Mesenchymal stem cell (in vitro differentiated cells and primary cell): ENCODE data around the gene TMEM95.

Experiments used
- DNase-seq: peaks from one replicate; pipeline ENCODE4 v3.0.0-alpha.2; 2013
- H2AFZ ChIP-seq: one replicate; pipeline ENCODE4 v1.6.1; 2013; ENCODE audit warnings: low read depth, mild to moderate bottlenecking, control low read depth, inconsistent platforms, low read length, moderate library complexity
- H2AK5ac ChIP-seq: 2 replicates; pipeline ENCODE4 v1.6.1; 2013; ENCODE audit warnings: low read length, moderate library complexity, mild to moderate bottlenecking, inconsistent platforms; ENCODE audit not compliant: severe bottlenecking
- H2BK120ac ChIP-seq: one replicate; pipeline ENCODE4 v1.6.1; 2013; ENCODE audit warnings: low read depth, mild to moderate bottlenecking, inconsistent platforms, low read length, moderate library complexity
- H2BK12ac ChIP-seq, 2 experiments: one replicate each; pipeline ENCODE4 v1.6.1; 2013; ENCODE audit warnings: inconsistent platforms in 2 of 2, low read length in 2 of 2, mild to moderate bottlenecking in 2 of 2, moderate library complexity in 2 of 2, control low read depth in 1 of 2
- H2BK15ac ChIP-seq: one replicate; pipeline ENCODE4 v1.6.1; 2013; ENCODE audit warnings: mild to moderate bottlenecking, low read depth, inconsistent platforms; ENCODE audit not compliant: poor library complexity, severe bottlenecking
- H2BK5ac ChIP-seq: 2 replicates; pipeline ENCODE4 v1.6.1; 2013; ENCODE audit warnings: low read depth, mild to moderate bottlenecking, low read length, control low read depth, inconsistent platforms; ENCODE audit not compliant: poor library complexity, severe bottlenecking
- H3K14ac ChIP-seq, 2 experiments: one replicate each; pipeline ENCODE4 v1.6.1; 2013; ENCODE audit warnings: inconsistent platforms in 2 of 2, low read length in 2 of 2, control low read depth in 1 of 2, mild to moderate bottlenecking in 1 of 2, moderate library complexity in 1 of 2
- H3K18ac ChIP-seq, 2 experiments: one replicate each; pipeline ENCODE4 v1.6.1; 2013; ENCODE audit warnings: inconsistent platforms in 2 of 2, low read length in 2 of 2, control low read depth in 1 of 2, low read depth in 1 of 2, mild to moderate bottlenecking in 1 of 2
- H3K23ac ChIP-seq, 2 experiments: one replicate each; pipeline ENCODE4 v1.6.1; 2013; ENCODE audit warnings: inconsistent platforms in 2 of 2, low read length in 2 of 2, mild to moderate bottlenecking in 2 of 2, moderate library complexity in 2 of 2, control low read depth in 1 of 2
- H3K27ac ChIP-seq: 2 replicates; pipeline ENCODE4 v1.5.1; 2013; ENCODE audit warnings: mild to moderate bottlenecking, moderate library complexity, low read length, control low read depth, inconsistent platforms; ENCODE audit not compliant: poor library complexity, severe bottlenecking
- H3K27me3 ChIP-seq, 2 experiments: 2 replicates each; pipeline versions ENCODE4 v1.6.1 to v1.7.0; 2013; ENCODE audit warnings: low read length in 2 of 2, mild to moderate bottlenecking in 2 of 2, moderate library complexity in 2 of 2, control low read depth in 1 of 2, inconsistent platforms in 1 of 2; ENCODE audit not compliant: control insufficient read depth in 1 of 2, insufficient read depth in 1 of 2
- H3K36me3 ChIP-seq, 2 experiments: 2 replicates each; pipeline versions ENCODE4 v1.6.1 to v1.7.0; 2013; ENCODE audit warnings: low read length in 2 of 2, control low read depth in 1 of 2, inconsistent platforms in 1 of 2, low read depth in 1 of 2, mild to moderate bottlenecking in 1 of 2; ENCODE audit not compliant: insufficient read depth in 2 of 2, control insufficient read depth in 1 of 2
- H3K4ac ChIP-seq, 2 experiments: one replicate each; pipeline ENCODE4 v1.6.1; 2013; ENCODE audit warnings: inconsistent platforms in 2 of 2, low read length in 2 of 2, mild to moderate bottlenecking in 2 of 2, moderate library complexity in 2 of 2, control low read depth in 1 of 2, low read depth in 1 of 2
- H3K4me1 ChIP-seq: 2 replicates; pipeline ENCODE4 v1.6.1; 2013; ENCODE audit warnings: low read depth, low read length, control low read depth; ENCODE audit not compliant: control insufficient read depth, insufficient read depth
- H3K4me2 ChIP-seq: 2 replicates; pipeline ENCODE4 v1.6.1; 2013; ENCODE audit warnings: low read length, mild to moderate bottlenecking, inconsistent platforms; ENCODE audit not compliant: poor library complexity, severe bottlenecking
- H3K4me3 ChIP-seq, 2 experiments: 2 replicates each; pipeline versions ENCODE4 v1.5.1 to v1.7.0; 2013; ENCODE audit warnings: low read length in 2 of 2, mild to moderate bottlenecking in 2 of 2, control low read depth in 1 of 2, low read depth in 1 of 2; ENCODE audit not compliant: insufficient read depth in 1 of 2
- H3K79me1 ChIP-seq: replicated peaks from 2 replicates; pipeline ENCODE4 v1.6.1; 2013; ENCODE audit warnings: mild to moderate bottlenecking, control low read depth, low read length, inconsistent platforms; ENCODE audit not compliant: poor library complexity, severe bottlenecking
- H3K9ac ChIP-seq: 2 replicates; pipeline ENCODE4 v1.7.0; 2013; ENCODE audit warnings: mild to moderate bottlenecking, low read length, moderate library complexity
- H3K9me3 ChIP-seq: 2 replicates; pipeline ENCODE4 v1.7.0; 2013; ENCODE audit warnings: mild to moderate bottlenecking, low read length; ENCODE audit not compliant: control insufficient read depth
- H4K8ac ChIP-seq: one replicate; pipeline ENCODE4 v1.6.1; 2013; ENCODE audit warnings: inconsistent platforms, mild to moderate bottlenecking, low read length, moderate library complexity
- H4K91ac ChIP-seq: one replicate; pipeline ENCODE4 v1.6.1; 2013; ENCODE audit warnings: mild to moderate bottlenecking, low read length, inconsistent platforms
- WGBS: methylation state at CpG from one replicate; pipeline ENCODE4 v1.1.7; 2013; ENCODE audit warnings: mixed read lengths; 5-methylcytosine and 5-hydroxymethylcytosine counted together

Gene TMEM95

DNA sequence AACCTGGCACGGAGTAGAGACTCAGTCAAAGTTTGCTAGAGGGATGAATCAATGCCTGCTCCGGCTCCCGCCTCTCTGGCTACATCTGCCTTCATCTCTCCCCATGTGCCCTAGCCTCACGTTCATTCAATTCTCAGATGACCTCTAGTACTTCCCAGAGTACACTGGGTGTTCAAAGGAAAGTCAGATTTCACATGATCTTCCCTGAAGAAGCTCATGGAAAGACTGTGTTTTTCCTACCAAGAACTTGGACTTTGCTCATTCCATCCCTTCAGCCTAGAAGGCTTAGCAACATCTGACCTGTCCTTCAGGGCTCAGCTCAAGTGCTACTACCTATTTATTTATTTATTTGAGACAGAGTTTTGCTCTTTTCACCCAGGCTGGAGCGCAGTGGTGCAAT, 14.9 kb downstream of the TMEM95 start:
- Histone ChIP-seq H4K91ac (no peak overlapping the region), H2BK12ac (no peak overlapping the region), H3K4me2 (no peak overlapping the region), H2AK5ac (no peak overlapping the region), H4K8ac (no peak overlapping the region), H3K27me3 (peaks cover 20% of the 10 kb centered on the region in 2 experiments), H3K9me3 (no peaks in the 10 kb centered on the region), H3K23ac (no peak overlapping the region), H2BK15ac (no peak overlapping the region), H3K18ac (no peak overlapping the region), H3K79me1 (no peaks in the 10 kb centered on the region), H2AFZ (no peak overlapping the region), H3K4me3 (no peak overlapping the region), H3K9ac (no peak overlapping the region), H3K4ac (no peak overlapping the region), H2BK120ac (no peak overlapping the region), H3K14ac (no peak overlapping the region), H3K27ac (no peak overlapping the region), H2BK5ac (no peak overlapping the region), H3K4me1 (no peaks in the 10 kb centered on the region), H3K36me3 (no peaks in the 10 kb centered on the region)
- DNase-seq, result no peak
- WGBS, result 85% methylated on average over 5 of the region's 5 CpGs

DNA sequence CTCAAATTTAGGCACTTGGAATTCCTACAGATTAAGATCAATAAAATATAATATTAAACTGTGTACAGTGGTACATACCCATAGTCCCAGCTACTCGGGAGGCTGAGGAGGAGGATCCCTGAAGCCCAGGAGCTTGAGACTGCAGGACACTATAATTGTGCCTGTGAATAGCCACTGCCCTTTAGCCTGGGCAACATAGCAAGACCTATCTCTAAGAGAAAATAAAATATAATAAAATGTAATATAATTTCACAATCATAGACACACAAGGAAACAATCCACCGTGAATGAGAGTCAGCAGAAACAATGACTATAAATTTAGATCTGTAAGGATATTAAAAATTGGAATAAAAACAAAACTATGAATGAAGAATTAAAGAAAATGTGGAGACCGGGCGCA, 15.9 kb downstream of the TMEM95 start:
- Histone ChIP-seq H3K9me3 (no peaks in the 10 kb centered on the region), H3K36me3 (no peaks in the 10 kb centered on the region), H4K91ac (no peak overlapping the region), H3K79me1 (no peaks in the 10 kb centered on the region), H2BK120ac (no peak overlapping the region), H3K4ac (no peak overlapping the region), H3K4me2 (no peak overlapping the region), H2BK12ac (no peak overlapping the region), H2AK5ac (no peak overlapping the region), H3K18ac (no peak overlapping the region), H3K14ac (no peak overlapping the region), H3K4me1 (no peaks in the 10 kb centered on the region), H3K23ac (no peak overlapping the region), H2AFZ (no peak overlapping the region), H2BK5ac (no peak overlapping the region), H3K4me3 (no peak overlapping the region), H3K9ac (no peak overlapping the region), H3K27ac (no peak overlapping the region), H3K27me3 (peaks cover 20% of the 10 kb centered on the region in 2 experiments), H2BK15ac (no peak overlapping the region), H4K8ac (no peak overlapping the region)
- no peak for DNase-seq
- 82% methylated on average over 3 of the region's 4 CpGs for WGBS

DNA sequence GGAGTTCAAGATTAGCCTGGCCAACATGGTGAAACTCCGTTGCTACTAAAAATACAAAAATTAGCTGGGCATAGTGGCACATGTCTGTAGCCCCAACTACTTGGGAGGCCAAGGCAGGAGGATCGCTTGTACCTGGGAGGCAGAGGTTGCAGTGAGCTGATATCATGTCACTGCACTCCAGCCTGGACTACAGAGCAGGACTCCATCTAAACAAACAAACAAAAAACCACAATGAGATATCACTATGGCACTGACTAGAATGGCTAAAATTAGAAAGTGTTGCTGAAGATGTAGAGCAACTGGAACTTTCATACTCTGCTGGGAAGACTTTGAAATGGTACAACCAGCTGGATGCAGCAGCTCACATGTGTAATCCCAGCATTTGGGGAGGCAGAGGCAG, 19.4 kb downstream of the TMEM95 start:
- DNase-seq, result no peak
- H3K9me3 ChIP-seq, result peaks cover 4% of the 10 kb centered on the region
- no peaks in the 10 kb centered on the region for H3K79me1 ChIP-seq
- no peak overlapping the region for H2BK12ac ChIP-seq
- H2BK5ac ChIP-seq, result no peak overlapping the region
- no peak overlapping the region for H2AFZ ChIP-seq
- no peak overlapping the region for H3K4me2 ChIP-seq
- no peaks in the 10 kb centered on the region for H3K36me3 ChIP-seq
- no peak overlapping the region for H3K4me3 ChIP-seq
- H3K9ac ChIP-seq, result no peak overlapping the region
- no peak overlapping the region for H3K14ac ChIP-seq
- H2BK15ac ChIP-seq, result no peak overlapping the region
- no peak overlapping the region for H2AK5ac ChIP-seq
- H4K91ac ChIP-seq, result no peak overlapping the region
- no peak overlapping the region for H2BK120ac ChIP-seq
- H3K23ac ChIP-seq, result no peak overlapping the region
- H3K4ac ChIP-seq, result no peak overlapping the region
- no peaks in the 10 kb centered on the region for H3K4me1 ChIP-seq
- WGBS, result 76% methylated on average over 2 of the region's 2 CpGs
- no peak overlapping the region for H3K18ac ChIP-seq
- H4K8ac ChIP-seq, result no peak overlapping the region
- no peak overlapping the region for H3K27ac ChIP-seq
- H3K27me3 ChIP-seq, result peaks cover 9 to 24% of the 10 kb centered on the region in 2 experiments

- Histone ChIP-seq H3K4ac (no peak overlapping the region), H4K8ac (no peak overlapping the region), H3K79me1 (no peaks in the 10 kb centered on the region), H2BK5ac (no peak overlapping the region), H3K4me3 (no peak overlapping the region), H3K4me1 (peaks cover 15% of the 10 kb centered on the region), H3K36me3 (no peaks in the 10 kb centered on the region), H3K27me3 (peaks cover 42 to 52% of the 10 kb centered on the region in 2 experiments), H3K14ac (no peak overlapping the region), H3K23ac (no peak overlapping the region), H2BK12ac (no peak overlapping the region), H3K9me3 (peaks cover 12% of the 10 kb centered on the region), H2BK120ac (no peak overlapping the region), H2AK5ac (no peak overlapping the region), H3K9ac (no peak overlapping the region), H4K91ac (no peak overlapping the region), H2AFZ (no peak overlapping the region), H2BK15ac (no peak overlapping the region), H3K4me2 (no peak overlapping the region), H3K27ac (no peak overlapping the region), H3K18ac (no peak overlapping the region)
- no peak for DNase-seq
- no CpG with 5 or more reads among the region's 3 CpGs for WGBS
Measured at GRCh38 chr17:7379134-7379533, 24.2 kb downstream of the TMEM95 start.
